HPDE6-E6E7 (cell line): ENCODE data around the gene SLC25A29.
"Not testable (repeated sequence)": the region's sequence is repeated elsewhere in the genome, so short reads cannot be mapped to it uniquely, and the experiment has no call there.

Source experiments
- DNase-seq: peaks from one replicate; pipeline ENCODE4 v3.0.0; 2011; ENCODE audit warnings: missing footprints; ENCODE audit errors: extremely low spot score

The SLC25A29 gene

GRCh38 chr14:100312110-100312876 lies 6.0 kb upstream of the SLC25A29 start:
- DNase-seq = not testable (repeated sequence)

DNA sequence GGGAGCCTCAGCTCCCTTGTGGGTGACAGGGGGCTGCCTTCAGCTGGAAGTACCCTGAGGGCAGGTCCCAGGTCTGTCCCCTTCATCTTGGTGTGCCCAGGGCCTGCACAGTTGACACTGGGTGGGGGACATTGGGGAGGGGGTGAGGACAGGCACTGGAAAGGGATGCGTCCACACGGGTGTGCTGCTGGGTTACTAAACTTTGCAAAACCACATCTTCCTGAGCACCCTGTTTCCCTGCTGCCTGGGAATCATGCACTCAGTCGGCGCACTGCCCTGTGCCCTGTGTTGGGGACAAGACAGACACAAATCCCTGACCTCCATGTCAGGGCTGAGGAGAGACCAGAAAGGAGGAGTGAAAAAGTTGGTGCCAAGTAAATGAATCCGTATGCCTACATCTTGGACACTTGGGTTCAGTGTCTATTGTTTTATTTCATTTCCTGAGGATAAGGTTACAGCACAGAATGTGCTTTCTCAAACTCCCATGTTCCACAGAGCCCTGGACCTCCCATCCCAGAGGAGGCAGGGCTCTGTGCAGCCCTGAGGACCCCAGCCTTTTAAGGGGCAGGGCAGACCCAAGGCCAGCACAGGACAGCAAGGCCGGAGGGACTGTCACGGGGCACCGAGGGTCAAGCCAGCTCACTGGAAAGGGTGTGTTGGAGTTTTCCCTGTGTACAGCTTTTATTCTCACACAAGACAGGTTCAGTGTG lies 2.9 kb upstream of the SLC25A29 start:
- DNase-seq = no peak

DNA sequence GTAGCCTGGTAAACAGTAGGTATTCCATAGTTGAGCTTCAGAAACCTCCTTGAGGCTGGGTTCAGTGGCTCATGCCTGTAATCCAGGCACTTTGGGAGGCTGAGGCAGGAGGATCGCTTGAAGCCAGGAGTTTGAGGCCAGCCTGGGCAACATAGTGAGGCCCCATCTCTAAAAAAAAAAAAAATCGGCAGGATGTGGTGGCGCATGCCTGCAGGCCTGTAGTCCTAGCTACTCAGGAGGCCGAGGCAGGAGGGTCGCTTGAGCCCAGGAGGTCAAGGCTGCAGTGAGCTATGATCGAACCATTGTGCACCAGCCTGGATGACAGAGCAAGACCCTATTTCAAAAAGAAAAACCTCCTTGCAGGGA lies 2.2 kb upstream of the SLC25A29 start:
- DNase-seq = not testable (repeated sequence)

GRCh38 chr14:100307766-100308426 lies 1.7 kb upstream of the SLC25A29 start:
- no peak for DNase-seq

GRCh38 chr14:100306998-100307765 lies 938 bp upstream of the SLC25A29 start:
- DNase-seq = no peak

- no peak for DNase-seq
Observed at GRCh38 chr14:100305324-100306100, 732 bp downstream of the SLC25A29 start.

GRCh38 chr14:100304825-100305323 lies 1.4 kb downstream of the SLC25A29 start:
- no peak for DNase-seq

DNA sequence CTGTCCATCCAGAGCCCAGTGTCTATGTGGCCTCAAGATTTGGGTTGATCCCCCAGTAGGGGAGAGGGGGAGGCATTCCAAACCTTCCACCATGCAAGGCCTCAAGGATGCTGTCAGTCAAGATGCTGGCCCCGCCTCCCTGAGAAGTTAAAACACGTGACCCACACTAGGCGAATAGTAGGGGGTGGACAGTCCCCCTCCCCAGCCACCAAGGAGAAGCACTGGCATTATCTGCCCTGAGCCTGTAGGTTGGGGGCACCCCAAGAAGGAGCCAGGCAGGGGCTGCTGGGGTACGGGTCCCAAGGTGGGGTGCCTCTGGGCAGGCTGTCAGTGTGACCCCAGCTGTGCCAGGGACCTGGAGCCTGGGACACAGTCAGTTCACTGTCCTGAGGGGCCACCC lies 2.3 kb downstream of the SLC25A29 start:
- no peak for DNase-seq

- DNase-seq = no peak
Observed at GRCh38 chr14:100303179-100303578, 3.1 kb downstream of the SLC25A29 start.

DNA sequence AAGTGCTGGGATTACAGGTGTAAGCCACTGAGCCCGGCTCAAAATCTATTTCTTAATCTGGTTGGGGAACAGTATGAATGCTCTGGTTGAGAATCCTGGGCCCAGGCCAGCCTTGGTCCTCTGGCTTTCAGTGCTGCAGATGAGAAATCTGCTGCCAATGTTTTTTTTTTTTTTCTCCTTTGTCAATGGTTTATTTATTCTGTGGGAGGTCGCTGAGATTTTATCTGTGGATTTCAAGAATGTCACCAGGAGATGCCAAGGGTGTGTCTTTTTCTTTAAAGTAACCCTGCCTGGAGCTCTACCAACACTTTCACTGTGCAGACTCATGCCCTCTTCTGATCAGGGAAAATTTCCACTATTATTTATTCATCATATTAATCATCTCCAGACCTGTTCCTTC lies 3.6 kb downstream of the SLC25A29 start:
- DNase-seq = no peak

DNA sequence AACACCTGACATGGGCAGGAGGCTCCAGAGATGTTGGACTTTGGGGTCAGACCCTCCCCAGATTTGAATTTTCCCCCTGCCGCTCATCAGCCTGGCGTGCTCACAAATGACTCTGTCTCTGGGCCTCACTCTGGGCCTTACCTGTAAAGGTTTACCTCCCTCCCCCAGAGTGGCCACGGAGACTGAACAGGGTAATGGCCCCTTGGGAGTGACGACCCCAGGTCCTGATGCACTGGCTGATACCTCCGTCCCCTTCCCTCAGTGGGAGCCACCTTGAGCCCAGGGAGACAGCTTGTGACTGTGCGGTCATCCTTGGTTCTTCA lies 7.0 kb downstream of the SLC25A29 start:
- no peak for DNase-seq

DNA sequence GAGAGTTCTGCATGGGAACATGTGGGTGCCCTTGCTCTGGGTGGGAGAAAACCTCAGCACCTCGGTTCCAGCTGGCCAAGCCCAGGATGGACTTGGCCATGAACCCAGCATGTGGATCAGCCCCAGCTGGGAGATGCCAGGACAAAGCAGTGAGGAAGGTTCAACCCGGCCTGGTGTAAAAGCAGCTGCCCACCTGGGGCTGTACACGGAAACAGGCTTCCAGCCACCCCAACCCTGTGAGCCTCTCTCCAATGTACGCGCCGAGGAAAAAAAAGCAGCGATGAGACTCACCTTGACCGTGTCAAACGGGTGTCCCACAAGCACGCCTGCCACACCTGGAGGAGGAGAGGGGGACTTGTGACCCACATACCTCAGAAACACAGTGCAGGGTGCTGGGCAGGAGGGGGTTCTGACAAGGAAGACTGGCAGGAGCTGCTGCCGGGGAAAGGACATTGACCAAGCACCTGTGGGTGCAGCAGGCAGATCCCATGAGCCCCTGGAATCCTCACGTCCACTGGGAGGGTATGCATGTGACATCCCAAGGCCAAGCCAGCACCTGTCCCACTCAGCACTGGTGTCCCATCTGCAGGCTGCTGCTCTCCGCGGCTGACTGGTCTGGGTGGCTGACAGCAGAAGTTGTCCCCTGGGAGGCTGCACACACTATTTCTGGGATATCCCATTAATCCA lies 7.5 kb downstream of the SLC25A29 start:
- DNase-seq = no peak

GRCh38 chr14:100297320-100298300 lies 8.6 kb downstream of the SLC25A29 start:
- no peak for DNase-seq

GRCh38 chr14:100296729-100297128 lies 9.5 kb downstream of the SLC25A29 start:
- DNase-seq = not testable (repeated sequence)

DNA sequence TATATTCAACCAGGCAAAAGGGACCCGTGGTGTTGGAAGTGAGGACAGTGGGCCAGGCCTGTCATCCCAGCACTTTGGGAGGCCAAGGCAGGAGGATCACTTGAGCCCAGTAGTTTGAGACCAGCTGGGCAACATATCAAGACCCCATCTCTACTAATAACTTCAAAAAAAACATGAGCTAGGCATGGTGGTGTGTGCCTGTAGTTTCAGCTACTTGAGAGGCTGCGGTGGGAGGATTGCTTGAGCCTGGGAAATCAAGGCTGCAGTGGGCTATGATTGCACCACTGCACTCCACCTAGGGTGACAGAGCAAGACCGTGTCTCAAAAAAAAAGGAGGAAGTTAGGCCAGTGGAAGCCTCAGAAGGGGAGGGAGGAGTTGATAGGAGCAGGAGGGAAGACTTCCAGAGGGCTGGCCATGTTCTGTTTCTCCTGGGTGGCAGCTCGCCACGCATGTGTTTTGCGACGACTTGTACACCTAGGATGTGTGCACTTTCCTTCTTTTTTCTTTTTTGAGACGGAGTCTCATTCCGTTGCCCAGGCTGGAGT lies 10.1 kb downstream of the SLC25A29 start:
- no peak for DNase-seq

- DNase-seq = no peak
Observed at GRCh38 chr14:100295376-100296105, 10.7 kb downstream of the SLC25A29 start.

- DNase-seq = no peak
Observed at GRCh38 chr14:100294963-100295330, 11.3 kb downstream of the SLC25A29 start.

DNA sequence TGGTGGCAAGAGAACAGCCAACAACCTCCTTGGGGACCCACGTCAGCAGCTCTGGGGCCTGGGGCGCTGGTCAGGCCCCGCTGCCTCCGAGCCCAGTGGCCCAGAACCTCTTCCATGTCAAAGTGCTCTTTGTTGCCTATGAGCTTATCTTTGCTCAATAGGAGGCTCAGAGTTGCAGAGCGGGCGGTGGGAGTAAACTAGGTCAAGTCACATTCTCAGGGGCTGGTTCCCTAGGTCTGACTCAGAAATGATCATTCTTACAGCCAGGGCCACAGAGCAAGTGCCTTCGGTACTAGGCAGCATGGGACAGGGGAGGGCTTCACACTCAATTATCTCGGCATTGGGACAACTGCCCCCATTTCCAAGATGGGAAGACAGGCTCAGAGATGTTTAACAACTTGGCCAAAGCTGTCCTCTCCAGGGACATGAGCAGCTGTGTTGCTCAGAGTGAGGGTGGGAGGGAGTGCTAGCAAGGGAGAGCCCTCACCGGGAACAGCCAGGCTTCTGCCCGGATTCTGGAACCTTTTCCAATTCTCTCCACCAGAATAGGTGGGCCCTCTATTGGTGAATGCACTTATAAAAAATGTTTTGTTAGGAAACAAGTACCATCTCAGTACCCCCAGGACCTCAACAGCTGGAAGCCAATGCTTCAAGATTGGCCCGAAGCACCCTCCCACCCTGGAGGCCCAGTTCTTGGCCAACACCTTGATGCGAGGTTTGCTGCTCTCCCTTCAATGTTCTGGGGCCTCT lies 11.9 kb downstream of the SLC25A29 start:
- no peak for DNase-seq
